ENCODE data around the gene RGL1. TPM values are rescaled to one million over a fixed set of nuclear protein-coding genes. Genes with fewer than 3 reads are reported as not detected.
"Not testable (repeated sequence)": the region's sequence is repeated elsewhere in the genome, so short reads cannot be mapped to it uniquely, and the experiment has no call there.

Gene RGL1
- total RNA-seq, 2 donors from 2014 or later = 3.7 to 5.0 TPM

DNA sequence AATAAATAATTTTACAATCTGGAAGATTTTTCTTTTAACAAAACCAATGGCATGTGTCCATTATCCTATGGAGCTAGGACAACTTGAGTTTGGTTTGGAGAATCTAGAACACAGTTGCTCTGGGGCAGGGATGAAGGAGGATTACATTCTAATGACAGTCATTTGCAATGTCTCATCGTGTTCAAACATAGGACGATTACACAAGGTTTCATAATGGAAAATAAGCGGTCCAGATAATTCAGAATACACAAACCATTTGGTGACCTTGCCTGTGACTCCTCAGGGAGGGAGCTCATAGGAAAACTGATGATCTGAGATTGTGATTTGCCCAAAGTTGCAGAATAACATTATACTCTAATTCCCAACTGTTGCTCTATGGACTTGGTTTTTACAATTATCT is 27.6 kb upstream of the RGL1 start:
- Mint-ChIP-seq H3K36me3 (peaks cover 4% of the 10 kb centered on the region), H3K4me1 (ENCODE audit: low read depth in 2 of 2) (no peaks in the 10 kb centered on the region), H3K27me3 (peaks cover 18 to 22% of the 10 kb centered on the region in 2 donors), H3K9me3 (no peaks in the 10 kb centered on the region), H3K4me3 (no peak overlapping the region), H3K27ac (no peak overlapping the region)
- no peak for ATAC-seq
- DNase-seq (ENCODE audit: low spot score) = no peak

DNA sequence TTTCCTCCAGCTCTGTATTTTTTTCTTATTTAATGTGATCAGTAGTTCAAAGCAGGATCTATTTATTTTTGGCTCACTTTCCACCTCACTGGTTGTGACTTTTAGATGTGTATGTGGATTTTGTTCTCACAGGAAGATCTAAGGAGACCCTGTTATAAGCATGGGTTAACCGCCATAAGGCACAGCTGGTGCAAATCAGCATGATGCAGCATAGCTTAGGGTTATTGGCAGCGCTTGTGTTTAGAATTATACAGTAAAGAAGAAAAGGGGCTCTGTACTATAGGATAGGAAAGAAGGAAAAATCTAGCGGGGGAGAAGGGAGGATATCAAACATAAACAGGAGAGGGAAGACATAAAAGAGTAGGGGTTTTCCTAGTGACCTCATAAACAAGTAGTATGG is 26.9 kb upstream of the RGL1 start:
- no peaks in the 10 kb centered on the region for H3K4me1 Mint-ChIP-seq (ENCODE audit: low read depth in 2 of 2)
- no peaks in the 10 kb centered on the region for H3K9me3 Mint-ChIP-seq
- peaks cover 17 to 20% of the 10 kb centered on the region in 2 donors for H3K27me3 Mint-ChIP-seq
- no peak overlapping the region for H3K27ac Mint-ChIP-seq
- H3K4me3 Mint-ChIP-seq = no peak overlapping the region
- ATAC-seq (no peak), DNase-seq (ENCODE audit: low spot score) (no peak)
- peaks cover 3% of the 10 kb centered on the region for H3K36me3 Mint-ChIP-seq

DNA sequence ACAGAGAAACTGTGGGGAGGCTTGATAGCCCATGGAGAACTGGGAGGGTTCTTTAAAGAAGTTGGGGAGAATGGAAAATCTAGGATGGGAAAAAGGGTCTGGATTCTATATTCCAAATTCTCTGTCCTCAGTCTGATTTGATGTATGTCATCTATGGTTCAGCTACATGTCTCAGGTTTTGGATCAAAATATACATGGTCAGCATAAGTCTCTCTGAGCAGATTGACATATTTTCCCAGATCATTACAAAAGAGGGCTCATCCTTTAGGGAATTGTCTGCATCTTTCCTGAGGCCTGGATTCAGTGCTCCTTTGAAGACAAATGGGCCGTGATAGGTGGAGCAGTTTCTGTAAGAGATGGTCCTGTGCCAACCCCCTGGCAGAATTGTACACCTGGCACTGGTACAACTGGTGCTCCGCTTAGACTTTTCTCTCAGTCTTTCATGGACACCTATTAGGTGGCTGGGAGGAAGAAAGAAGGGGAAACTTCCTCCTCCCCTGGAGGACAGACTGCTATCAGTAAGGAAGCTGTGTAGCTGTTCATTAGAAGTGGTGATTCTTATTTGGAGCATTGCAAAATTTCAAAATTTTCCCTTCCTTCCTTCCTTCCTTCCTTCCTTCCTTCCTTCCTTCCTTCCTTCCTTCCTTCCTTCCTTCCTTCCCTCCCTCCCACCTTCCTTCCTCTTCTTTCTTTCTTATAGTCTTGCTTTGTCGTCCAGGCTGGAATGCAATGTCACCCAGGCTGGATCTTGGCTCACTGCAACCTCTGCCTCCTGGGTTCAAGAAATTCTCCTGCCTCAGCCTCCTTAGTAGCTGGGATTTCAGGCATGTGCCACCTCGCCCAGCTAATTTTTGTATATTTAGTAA is 26.1 kb upstream of the RGL1 start:
- Mint-ChIP-seq H3K4me3 (no peak overlapping the region), H3K27ac (no peak overlapping the region), H3K36me3 (no peaks in the 10 kb centered on the region), H3K4me1 (ENCODE audit: low read depth in 2 of 2) (no peaks in the 10 kb centered on the region), H3K9me3 (no peaks in the 10 kb centered on the region), H3K27me3 (peaks cover 10 to 18% of the 10 kb centered on the region in 2 donors)
- ATAC-seq = no peak
- no peak for DNase-seq (ENCODE audit: low spot score)

DNA sequence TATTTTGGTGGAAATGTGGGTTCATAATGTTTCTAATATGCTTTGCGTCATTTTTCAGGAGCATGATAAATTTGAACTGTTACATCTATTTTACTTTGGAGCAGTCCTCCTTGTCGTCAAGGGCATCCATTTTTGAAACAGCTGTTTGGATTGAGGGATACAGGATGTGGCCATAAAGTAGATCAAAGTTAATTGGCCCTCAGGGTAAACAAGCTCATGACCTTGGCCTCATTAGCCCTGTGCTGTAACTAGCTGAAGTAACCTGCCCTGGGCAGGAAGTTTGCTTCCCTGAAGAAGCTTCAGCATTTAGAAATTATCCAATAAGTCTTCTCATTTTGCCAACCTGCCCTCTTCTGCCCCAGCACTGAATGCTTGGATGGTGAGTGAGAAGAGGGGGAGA is 24.8 kb upstream of the RGL1 start:
- ATAC-seq (no peak), DNase-seq (ENCODE audit: low spot score) (no peak)
- Mint-ChIP-seq H3K9me3 (no peaks in the 10 kb centered on the region), H3K27me3 (peaks cover 12 to 16% of the 10 kb centered on the region in 2 donors), H3K4me3 (no peak overlapping the region), H3K27ac (no peak overlapping the region), H3K36me3 (no peaks in the 10 kb centered on the region), H3K4me1 (ENCODE audit: low read depth in 2 of 2) (no peaks in the 10 kb centered on the region)

DNA sequence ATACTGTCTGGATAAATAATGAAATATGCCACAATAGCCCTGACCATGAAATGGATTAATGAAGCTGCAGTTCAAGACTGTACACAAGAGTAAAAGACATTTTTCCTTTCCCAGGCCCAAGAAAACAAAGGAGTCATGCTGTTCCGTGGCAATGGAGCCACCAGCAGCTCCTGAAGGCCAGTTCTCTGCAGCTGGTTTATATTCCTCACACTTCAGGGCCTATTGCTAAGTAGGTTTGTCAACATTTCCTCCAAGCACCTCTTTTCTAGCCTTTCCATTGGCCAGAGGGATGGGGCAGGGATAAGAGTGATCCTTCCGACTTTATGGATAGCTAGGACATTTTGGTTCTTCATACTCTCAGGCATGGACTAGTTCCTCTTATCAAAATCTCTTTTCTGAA is 24.2 kb upstream of the RGL1 start:
- Mint-ChIP-seq H3K4me3 (no peak overlapping the region), H3K4me1 (ENCODE audit: low read depth in 2 of 2) (no peaks in the 10 kb centered on the region), H3K9me3 (no peaks in the 10 kb centered on the region)

DNA sequence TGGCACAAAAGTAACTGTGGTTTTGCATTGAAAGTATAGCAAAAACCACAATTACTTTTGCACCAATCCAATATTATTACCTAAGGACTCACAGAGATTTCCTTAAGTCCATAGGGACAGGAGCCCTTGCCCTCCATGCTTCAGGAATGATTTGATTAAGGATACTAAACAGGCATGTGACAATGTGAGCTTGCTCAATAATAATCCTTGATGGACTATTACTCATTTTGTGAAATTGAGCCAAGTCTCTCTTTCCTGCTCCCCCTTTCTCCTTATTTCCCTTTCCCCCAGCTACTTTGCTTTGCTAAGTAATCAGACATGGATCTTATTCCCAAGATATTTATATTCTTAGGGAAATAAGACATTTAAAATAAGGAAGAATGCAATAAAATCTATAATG is 21.6 kb upstream of the RGL1 start:
- DNase-seq (ENCODE audit: low spot score) (no peak), ATAC-seq (no peak)
- Mint-ChIP-seq H3K4me1 (ENCODE audit: low read depth in 2 of 2) (no peaks in the 10 kb centered on the region), H3K36me3 (no peaks in the 10 kb centered on the region), H3K9me3 (no peaks in the 10 kb centered on the region), H3K4me3 (no peak overlapping the region), H3K27ac (no peak overlapping the region), H3K27me3 (peaks cover 8 to 14% of the 10 kb centered on the region in 2 donors)

More for the DNA sequence above, 24.2 kb upstream of the RGL1 start:
- Mint-ChIP-seq H3K27me3 (peaks cover 16% of the 10 kb centered on the region in 2 donors), H3K27ac (no peak overlapping the region), H3K36me3 (no peaks in the 10 kb centered on the region)
- no peak for DNase-seq (ENCODE audit: low spot score)
- no peak for ATAC-seq

DNA sequence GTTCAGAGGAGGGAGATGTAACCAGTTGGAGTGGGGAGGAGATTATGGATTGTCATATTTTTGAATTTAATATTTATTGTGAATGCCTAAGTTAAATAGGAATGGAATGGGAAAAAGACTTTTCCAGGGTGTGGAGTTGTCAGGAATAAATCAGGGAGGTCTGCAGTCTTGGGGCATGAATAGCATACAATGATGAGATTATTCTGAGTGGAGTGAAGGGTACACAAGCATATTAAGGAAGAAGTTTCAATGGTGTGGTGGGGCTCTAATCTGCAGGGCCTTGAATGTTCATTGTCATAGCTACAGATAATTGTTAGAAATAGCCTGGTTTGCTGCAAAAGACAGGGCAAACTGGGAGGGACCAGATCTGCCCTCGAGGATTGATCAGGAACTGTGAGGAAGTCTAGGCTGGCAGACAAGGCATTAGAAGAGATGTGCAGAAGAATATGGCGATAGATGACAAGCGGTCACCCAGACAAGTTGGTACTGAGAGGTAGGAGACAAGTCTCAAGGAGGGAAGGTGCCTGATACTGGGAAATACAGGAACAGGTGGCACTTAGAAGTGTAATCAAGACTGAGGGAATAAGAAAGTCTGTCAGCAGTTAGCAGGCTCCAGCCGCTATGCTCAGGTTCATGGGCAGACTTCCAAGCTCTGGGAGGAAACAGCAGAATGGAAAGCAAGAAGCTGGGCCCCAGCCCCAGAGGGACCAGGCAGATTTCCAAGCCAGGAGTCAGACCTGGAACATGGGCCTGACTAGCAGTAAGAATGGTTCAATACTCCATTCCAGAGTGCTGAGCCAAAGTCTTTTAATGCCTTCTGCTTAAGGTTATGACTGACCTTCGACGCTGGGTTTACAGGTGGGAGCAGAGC is 20.9 kb upstream of the RGL1 start:
- Mint-ChIP-seq H3K4me1 (ENCODE audit: low read depth in 2 of 2) (no peaks in the 10 kb centered on the region), H3K9me3 (no peaks in the 10 kb centered on the region), H3K27me3 (peaks cover 7 to 14% of the 10 kb centered on the region in 2 donors), H3K4me3 (no peak overlapping the region), H3K36me3 (no peaks in the 10 kb centered on the region), H3K27ac (no peak overlapping the region)
- DNase-seq (ENCODE audit: low spot score) = no peak
- ATAC-seq = no peak

DNA sequence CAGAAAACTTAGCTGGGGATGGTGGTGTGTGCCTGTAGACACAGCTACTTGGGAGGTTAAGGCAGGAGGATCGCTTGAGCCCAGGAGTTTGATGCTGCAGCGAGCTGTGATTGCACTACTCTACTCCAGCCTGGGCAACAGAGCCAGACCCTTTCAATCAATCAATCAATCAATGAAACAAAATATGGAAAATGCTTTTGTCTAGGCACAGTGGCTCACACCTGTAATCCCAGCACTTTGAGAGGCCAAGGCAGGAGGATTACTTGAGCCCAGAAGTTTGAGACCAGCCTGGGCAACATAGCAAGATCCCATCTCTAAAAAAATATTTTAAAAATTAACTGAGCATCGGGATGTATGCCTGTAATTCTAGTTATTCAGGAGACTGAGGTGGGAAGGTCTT is 19.0 kb upstream of the RGL1 start:
- not testable (repeated sequence) for H3K36me3 Mint-ChIP-seq; H3K4me1 Mint-ChIP-seq (ENCODE audit: low read depth in 2 of 2); H3K27ac Mint-ChIP-seq; ATAC-seq; H3K4me3 Mint-ChIP-seq; H3K9me3 Mint-ChIP-seq; DNase-seq (ENCODE audit: low spot score)
- H3K27me3 Mint-ChIP-seq = peaks cover 7 to 11% of the 10 kb centered on the region in 2 donors

DNA sequence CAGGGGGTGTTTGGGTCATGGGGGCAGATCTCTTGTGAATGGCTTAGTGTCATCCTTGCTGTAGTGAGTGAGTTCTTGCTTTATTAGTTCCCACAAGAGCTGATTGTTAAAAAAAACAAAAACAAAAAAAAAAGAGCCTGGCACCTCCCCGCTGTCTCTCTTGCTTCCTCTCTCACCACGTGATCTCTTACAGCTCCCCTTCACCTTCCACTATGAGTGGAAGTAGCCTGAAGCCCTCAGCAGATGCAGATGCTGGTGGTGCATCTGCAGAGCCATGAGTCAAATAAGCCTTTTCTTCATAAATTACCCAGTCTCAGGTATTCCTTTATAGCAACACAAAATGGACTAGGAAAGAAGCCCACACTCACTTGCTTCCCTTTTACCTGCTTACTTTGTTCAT is 17.2 kb upstream of the RGL1 start:
- H3K27me3 Mint-ChIP-seq = peaks cover 16 to 20% of the 10 kb centered on the region in 2 donors
- H3K4me1 Mint-ChIP-seq (ENCODE audit: low read depth in 2 of 2) = no peaks in the 10 kb centered on the region
- no peaks in the 10 kb centered on the region for H3K9me3 Mint-ChIP-seq
- DNase-seq (ENCODE audit: low spot score) = no peak
- no peak for ATAC-seq
- H3K4me3 Mint-ChIP-seq = no peak overlapping the region
- no peak overlapping the region for H3K27ac Mint-ChIP-seq
- peaks cover 5% of the 10 kb centered on the region for H3K36me3 Mint-ChIP-seq

DNA sequence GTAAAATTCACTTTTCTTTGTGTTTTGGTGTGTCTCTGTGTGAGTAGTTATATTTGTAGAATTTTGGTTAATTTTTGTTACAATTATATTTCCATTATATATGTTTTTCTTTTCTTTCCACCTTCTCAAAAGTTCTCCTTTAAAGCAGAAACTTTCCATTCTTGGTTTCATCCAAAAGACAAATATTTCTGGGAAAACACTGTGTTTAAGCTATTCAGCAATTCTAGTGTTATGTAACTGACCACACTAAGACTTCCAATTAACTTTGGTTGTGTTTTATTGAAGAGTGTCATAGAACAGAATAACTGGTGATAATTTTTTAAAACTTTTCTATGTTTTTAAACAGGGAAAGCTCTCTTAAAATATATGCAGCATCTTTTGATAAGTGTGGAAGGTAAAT is 13.6 kb upstream of the RGL1 start:
- H3K36me3 Mint-ChIP-seq = peaks cover 5% of the 10 kb centered on the region
- no peak for ATAC-seq

DNA sequence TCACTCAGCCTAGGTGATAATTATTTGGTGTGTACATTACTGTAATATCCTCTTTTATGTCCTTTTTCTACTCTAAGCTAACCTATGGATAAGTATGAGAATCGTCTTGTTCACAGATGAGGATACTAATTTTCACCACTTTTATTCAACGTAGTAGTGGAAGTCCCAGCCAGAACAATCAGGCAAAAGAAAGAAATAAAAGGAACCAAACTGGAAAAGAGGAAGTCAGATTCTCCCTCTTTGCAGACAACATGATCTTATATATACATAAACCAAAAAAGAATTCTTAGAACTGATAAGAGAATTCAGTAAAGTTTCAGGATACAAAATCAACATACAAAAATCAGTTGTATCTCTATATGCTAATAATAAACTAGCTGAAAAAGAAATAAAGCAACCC is 12.6 kb upstream of the RGL1 start:
- Mint-ChIP-seq H3K4me3 (no peak overlapping the region), H3K4me1 (ENCODE audit: low read depth in 2 of 2) (no peaks in the 10 kb centered on the region), H3K27me3 (peaks cover 24 to 25% of the 10 kb centered on the region in 2 donors), H3K36me3 (peaks cover 5% of the 10 kb centered on the region), H3K27ac (no peak overlapping the region), H3K9me3 (no peaks in the 10 kb centered on the region)
- ATAC-seq (no peak), DNase-seq (ENCODE audit: low spot score) (no peak)

More for the DNA sequence above, 13.6 kb upstream of the RGL1 start:
- peaks cover 24 to 27% of the 10 kb centered on the region in 2 donors for H3K27me3 Mint-ChIP-seq
- no peaks in the 10 kb centered on the region for H3K9me3 Mint-ChIP-seq
- no peak for DNase-seq (ENCODE audit: low spot score)
- no peak overlapping the region for H3K4me3 Mint-ChIP-seq
- no peak overlapping the region for H3K27ac Mint-ChIP-seq
- H3K4me1 Mint-ChIP-seq (ENCODE audit: low read depth in 2 of 2) = no peaks in the 10 kb centered on the region

DNA sequence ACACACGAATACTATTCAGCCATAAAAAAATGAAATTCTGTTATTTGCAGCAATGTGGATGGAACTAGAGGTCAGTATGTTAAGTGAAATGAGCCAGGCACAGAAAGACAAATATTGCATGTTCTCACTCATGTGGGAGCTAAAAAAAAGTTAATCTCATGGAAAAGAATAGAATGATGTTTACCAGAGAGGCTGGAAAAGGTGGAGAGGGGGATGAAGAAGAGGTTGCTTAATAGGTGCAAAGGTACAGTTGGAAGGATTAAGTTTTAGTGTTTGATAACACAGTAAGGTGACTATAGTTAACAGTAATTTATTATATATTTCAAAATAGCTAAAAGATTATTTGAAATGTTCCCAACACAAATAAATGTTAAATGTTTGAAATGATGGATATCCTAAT is 10.8 kb upstream of the RGL1 start:
- Mint-ChIP-seq H3K4me1 (ENCODE audit: low read depth in 2 of 2) (no peaks in the 10 kb centered on the region), H3K27me3 (peaks cover 23 to 24% of the 10 kb centered on the region in 2 donors), H3K27ac (no peak overlapping the region), H3K4me3 (no peak overlapping the region), H3K36me3 (peaks cover 5% of the 10 kb centered on the region), H3K9me3 (no peaks in the 10 kb centered on the region)
- ATAC-seq (no peak), DNase-seq (ENCODE audit: low spot score) (no peak)

DNA sequence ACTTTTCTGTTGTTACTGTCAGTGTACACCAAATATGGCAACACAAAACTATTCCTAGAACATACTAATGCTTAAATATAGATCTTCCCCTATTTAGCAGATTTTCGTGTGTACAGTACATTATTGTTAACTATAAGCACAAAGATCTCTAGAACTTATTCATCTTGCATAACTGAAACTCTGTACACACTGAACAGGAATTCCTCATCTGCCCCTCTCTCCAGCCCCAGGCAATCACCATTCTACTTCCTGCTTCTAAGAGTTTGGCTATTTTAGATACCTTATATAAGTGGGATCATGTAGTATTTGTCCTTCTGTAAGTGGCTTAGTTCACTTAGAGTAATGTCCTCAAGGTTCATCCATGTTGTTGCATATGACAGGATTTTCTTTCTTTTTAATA is 4.5 kb upstream of the RGL1 start:
- peaks cover 6% of the 10 kb centered on the region for H3K9me3 Mint-ChIP-seq
- H3K4me3 Mint-ChIP-seq = no peak overlapping the region
- H3K4me1 Mint-ChIP-seq (ENCODE audit: low read depth in 2 of 2) = peaks cover 4% of the 10 kb centered on the region in 2 donors
- peaks cover 12 to 23% of the 10 kb centered on the region in 2 donors for H3K27me3 Mint-ChIP-seq
- peaks cover 28% of the 10 kb centered on the region for H3K36me3 Mint-ChIP-seq
- ATAC-seq = no peak
- no peak overlapping the region for H3K27ac Mint-ChIP-seq
- no peak for DNase-seq (ENCODE audit: low spot score)

DNA sequence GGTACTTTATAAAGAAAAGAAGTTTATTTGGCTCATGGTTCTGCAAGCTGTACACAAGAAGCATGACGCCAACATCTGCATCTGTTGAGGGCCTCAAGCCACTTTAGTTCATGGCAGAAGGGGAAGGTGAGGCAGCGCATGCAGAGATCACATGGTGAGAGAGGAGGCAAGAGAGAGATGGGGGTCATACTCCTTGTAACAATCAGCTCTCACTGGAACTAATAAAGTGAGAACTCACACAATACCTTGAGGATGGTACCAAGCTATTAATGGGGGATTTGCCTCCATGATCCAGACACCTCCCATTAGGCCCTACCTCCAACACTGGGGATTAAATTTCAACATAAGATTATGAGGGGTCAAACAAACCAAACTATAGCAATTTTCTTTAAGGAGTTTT is 3.3 kb upstream of the RGL1 start:
- H3K27ac Mint-ChIP-seq = no peak overlapping the region
- peaks cover 14 to 27% of the 10 kb centered on the region in 2 donors for H3K27me3 Mint-ChIP-seq
- H3K9me3 Mint-ChIP-seq = peaks cover 6% of the 10 kb centered on the region
- H3K4me1 Mint-ChIP-seq (ENCODE audit: low read depth in 2 of 2) = peaks cover 5 to 6% of the 10 kb centered on the region in 2 donors
- peaks cover 28% of the 10 kb centered on the region for H3K36me3 Mint-ChIP-seq
- no peak for ATAC-seq
- no peak overlapping the region for H3K4me3 Mint-ChIP-seq
- DNase-seq (ENCODE audit: low spot score) = no peak
